ENCODE data around the gene ELOVL7. TPM values are rescaled to one million over a fixed set of nuclear protein-coding genes. Genes with fewer than 3 reads are reported as not detected.

ELOVL7 gene
- total RNA-seq, 1 experiment from 2014 or later = 20.0 TPM

DNA sequence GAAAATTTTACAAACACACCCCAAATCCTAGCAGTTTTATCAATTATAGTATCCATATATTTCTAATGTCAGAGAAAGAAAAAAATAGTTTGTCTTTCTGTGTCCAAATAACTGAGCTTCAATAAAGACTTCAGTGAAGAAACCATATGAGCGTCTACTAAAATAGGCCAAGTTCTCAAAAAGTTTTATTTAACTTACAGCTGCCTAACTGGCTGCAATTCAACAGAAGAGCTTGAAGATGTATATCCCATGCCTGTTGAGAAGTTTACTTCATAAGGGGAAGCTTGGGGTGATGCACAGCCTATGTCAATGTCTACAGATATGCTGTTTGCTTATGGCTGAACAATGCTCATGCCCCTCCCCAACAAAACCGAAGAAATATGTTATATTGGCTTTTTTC lies 43.7 kb upstream of the ELOVL7 start:
- no peaks in the 10 kb centered on the region for H4K20me1 ChIP-seq (ENCODE audit: insufficient read depth)
- DNase-seq (ENCODE audit: low read depth, low spot score) (no peak), ATAC-seq (no peak)
- no peaks in the 10 kb centered on the region for H3K9me2 ChIP-seq (ENCODE audit: insufficient read depth)
- H3K36me3 ChIP-seq (ENCODE audit: control insufficient read depth in 1 of 2, insufficient read depth in 2 of 2, low read length in 2 of 2) = no peaks in the 10 kb centered on the region
- H3K4me1 ChIP-seq (ENCODE audit: control insufficient read depth in 1 of 2, insufficient read depth in 2 of 2, low read length in 2 of 2) = no peaks in the 10 kb centered on the region
- no peaks in the 10 kb centered on the region for H3K9me3 ChIP-seq (ENCODE audit: control insufficient read depth in 1 of 2, insufficient read depth in 1 of 2, low read depth in 1 of 2, low read length in 2 of 2)
- no peak overlapping the region for H3K9ac ChIP-seq (ENCODE audit: low read length)
- RAD21 ChIA-PET (ENCODE audit: low non-redundant PET in 1 of 2, low total read pairs in 2 of 2, uncharacterized antibody in 2 of 2, unreplicated experiment in 2 of 2) = no interaction called here
- intact Hi-C loops (cut with micrococcal nuclease) = no loop called here
- TF ChIP-seq REST (IDR thresholded peaks at IDR 0.05; ENCODE audit: low read depth) = no peak
- no peak for TF ChIP-seq SRF (IDR thresholded peaks at IDR 0.05; ENCODE audit: low read depth)
- TF ChIP-seq EZH2 (IDR thresholded peaks at IDR 0.05) = no peak
- TF ChIP-seq, protein P1, sequence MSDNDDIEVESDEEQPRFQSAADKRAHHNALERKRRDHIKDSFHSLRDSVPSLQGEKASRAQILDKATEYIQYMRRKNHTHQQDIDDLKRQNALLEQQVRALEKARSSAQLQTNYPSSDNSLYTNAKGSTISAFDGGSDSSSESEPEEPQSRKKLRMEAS (IDR thresholded peaks at IDR 0.05) = no peak
- no peak for TF ChIP-seq CBX3 (IDR thresholded peaks at IDR 0.05; ENCODE audit: low read depth)
- no peak for TF ChIP-seq FOSL1 (IDR thresholded peaks at IDR 0.05; ENCODE audit: low read depth)
- TF ChIP-seq SIN3A (IDR thresholded peaks at IDR 0.05; ENCODE audit: low read depth) = no peak
- TF ChIP-seq ZNF274 (IDR thresholded peaks at IDR 0.05; ENCODE audit: low read depth, low read length) = no peak
- no peak for TF ChIP-seq RAD21 (IDR thresholded peaks at IDR 0.05; ENCODE audit: low read depth)
- TF ChIP-seq ELF1 (IDR thresholded peaks at IDR 0.05; ENCODE audit: borderline replicate concordance, low read depth) = no peak
- no peak for TF ChIP-seq YY1 (IDR thresholded peaks at IDR 0.05; ENCODE audit: extremely low read depth, insufficient replicate concordance, low read depth, low read length)
- no peak for TF ChIP-seq CTCF (IDR thresholded peaks at IDR 0.05 in 2 of 3, conservative IDR thresholded peaks at IDR 0.05 in 1 of 3; ENCODE audit: borderline replicate concordance in 1 of 3, insufficient read depth in 1 of 3, low read depth in 2 of 3, low read length in 2 of 3)
- TF ChIP-seq JUND (IDR thresholded peaks at IDR 0.05) = no peak
- no peak for TF ChIP-seq SP1 (IDR thresholded peaks at IDR 0.05; ENCODE audit: low read depth)
- TF ChIP-seq, protein P2, sequence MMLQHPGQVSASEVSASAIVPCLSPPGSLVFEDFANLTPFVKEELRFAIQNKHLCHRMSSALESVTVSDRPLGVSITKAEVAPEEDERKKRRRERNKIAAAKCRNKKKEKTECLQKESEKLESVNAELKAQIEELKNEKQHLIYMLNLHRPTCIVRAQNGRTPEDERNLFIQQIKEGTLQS (IDR thresholded peaks at IDR 0.05) = no peak
- no peak for TF ChIP-seq POLR2AphosphoS5 (IDR thresholded peaks at IDR 0.05; ENCODE audit: low read depth, low read length)
- no peak for TF ChIP-seq ZFX (IDR thresholded peaks at IDR 0.05)
- H3K4me2 ChIP-seq (ENCODE audit: low read length) = no peak overlapping the region
- CTCF ChIA-PET = no interaction called here
- H3K27me3 ChIP-seq (ENCODE audit: insufficient read depth, low read length) = no peaks in the 10 kb centered on the region
- no peak overlapping the region for H3K4me3 ChIP-seq (replicated peaks in 1 of 2; ENCODE audit: low read depth in 1 of 2, low read length in 2 of 2)
- no peaks in the 10 kb centered on the region for H3K79me2 ChIP-seq (ENCODE audit: insufficient read depth, low read length)
- no peak overlapping the region for H3K27ac ChIP-seq (ENCODE audit: low read depth, low read length)
- H2AFZ ChIP-seq (ENCODE audit: low read depth, low read length, poor library complexity, severe bottlenecking) = no peak overlapping the region
- BruUV-seq (replicated peaks) = no TSS peak
- POLR2A ChIA-PET = no interaction called here
